ENCODE measurements around the gene DNAAF5.

Gene DNAAF5

DNA sequence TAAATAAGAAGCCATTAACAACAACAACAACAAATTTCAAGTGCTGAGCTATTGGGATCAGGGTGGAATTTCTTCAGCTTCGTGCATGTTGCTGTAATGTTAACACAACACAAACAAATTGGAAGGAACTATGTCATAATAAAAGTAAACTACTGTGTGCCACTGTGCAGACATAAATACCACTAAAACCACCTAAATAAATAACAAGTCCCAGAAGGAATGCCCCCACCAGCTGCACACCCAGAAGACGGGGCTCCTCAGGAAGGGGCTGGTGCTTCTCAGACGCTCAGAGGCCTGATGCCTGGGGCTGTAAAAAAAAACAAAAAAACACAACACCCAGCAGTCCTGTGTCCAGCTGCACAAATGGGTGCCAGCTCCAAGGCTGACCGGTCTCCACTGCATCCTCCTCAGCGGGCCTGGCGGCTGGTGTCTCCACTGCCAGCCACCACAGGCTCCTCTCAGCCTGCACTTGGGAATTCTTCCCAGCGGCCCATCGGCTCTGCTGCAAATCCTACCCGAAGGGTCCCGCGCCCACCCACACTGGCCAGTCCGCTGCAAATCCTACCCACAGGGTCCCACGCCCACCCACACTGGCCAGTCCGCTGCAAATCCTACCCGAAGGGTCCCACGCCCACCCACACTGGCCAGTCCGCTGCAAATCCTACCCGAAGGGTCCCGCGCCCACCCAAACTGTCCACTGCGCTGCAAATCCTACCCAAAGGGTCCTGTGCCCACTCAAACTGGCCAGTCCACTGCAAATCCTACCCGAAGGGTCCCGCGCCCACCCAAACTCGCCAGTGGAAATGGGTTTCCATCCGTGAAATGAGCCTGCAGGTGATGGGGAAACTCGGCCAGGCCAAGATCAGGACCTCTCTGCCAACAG, 35.8 kb upstream of the DNAAF5 start:
- Histone ChIP-seq H3K36me3 (peaks cover 16% of the 10 kb centered on the region; the same call in 1 of the 2 replicates), H4K20me1 (no peaks in the 10 kb centered on the region), H3K4me3 (peak overlapping the region; percentile 16; the same call in 1 of the 2 replicates), H3K4me1 (peaks cover 25% of the 10 kb centered on the region), H3K4me2 (peak overlapping the region; percentile 83), H3K9me3 (peaks cover 51% of the 10 kb centered on the region), H3K9ac (peak overlapping the region; percentile 13; the same call in 1 of the 2 replicates), H3K27ac (peak overlapping the region; percentile 36), H3K27me3 (no peaks in the 10 kb centered on the region)
- TF ChIP-seq Cebpa-rat (IDR thresholded peaks at IDR 0.05): no peak

DNA sequence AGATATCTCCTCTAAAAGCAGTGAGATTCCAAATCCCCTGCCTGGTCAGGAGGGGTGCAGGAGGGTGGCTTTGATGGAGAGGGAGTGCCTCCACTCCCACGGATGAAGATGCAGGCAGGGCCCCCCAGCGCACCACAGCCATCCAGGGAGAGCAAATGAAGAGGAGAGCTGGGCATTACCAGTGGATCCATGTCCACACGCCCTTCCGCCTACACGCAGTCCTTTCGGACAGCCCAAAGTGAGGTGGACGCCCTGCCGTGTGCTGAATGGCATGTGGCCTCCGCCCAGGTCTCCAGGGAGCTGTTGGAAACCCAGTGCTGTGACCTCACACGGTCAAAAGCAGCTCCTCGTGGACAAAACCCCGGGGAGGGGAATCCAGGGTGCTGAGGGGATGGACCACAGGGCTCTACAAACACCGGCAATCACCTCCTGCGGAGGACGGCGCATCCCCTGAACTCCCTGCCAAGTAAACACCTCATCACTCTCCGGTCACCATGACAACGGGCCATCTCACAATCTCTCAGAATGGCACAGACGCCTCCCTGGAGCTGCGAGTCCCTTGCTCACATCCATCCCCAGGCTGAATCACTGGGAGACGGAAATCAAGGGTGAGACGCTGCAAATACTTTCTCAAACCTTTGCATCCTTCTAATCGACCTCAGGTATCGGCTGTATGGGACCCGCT, 35.0 kb upstream of the DNAAF5 start:
- no peaks in the 10 kb centered on the region for H3K27me3 ChIP-seq
- H3K9ac ChIP-seq: no peak overlapping the region
- no peak overlapping the region for H3K4me3 ChIP-seq
- peaks cover 30% of the 10 kb centered on the region for H3K4me1 ChIP-seq
- peak overlapping the region; percentile 83 for H3K4me2 ChIP-seq
- no peak for TF ChIP-seq Cebpa-rat (IDR thresholded peaks at IDR 0.05)
- H3K36me3 ChIP-seq: peaks cover 16% of the 10 kb centered on the region; the same call in 1 of the 2 replicates
- peak overlapping the region; percentile 36; the same call in 1 of the 2 replicates for H3K27ac ChIP-seq
- H3K9me3 ChIP-seq: peaks cover 43% of the 10 kb centered on the region
- no peaks in the 10 kb centered on the region for H4K20me1 ChIP-seq

DNA sequence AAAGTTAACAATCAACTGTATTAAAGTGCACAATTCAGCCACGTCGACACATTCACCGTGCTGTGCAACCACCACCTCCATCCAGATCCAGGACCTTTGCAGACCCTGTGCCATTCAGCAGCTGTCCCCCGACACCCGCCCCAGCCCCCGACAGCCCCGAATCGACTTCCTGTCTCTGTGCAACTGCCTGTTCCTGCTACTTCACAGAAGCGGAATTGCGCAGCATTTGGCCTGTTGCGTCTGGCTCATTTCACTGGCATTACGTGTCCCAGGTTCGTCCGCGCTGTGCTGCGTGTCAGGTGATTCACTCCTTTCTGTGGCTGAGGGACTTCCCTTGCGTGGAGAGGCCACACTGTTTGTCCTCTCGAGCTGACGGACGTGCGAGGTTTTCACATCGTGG, 33.2 kb upstream of the DNAAF5 start:
- H3K9ac ChIP-seq: no peak overlapping the region
- TF ChIP-seq Cebpa-rat (IDR thresholded peaks at IDR 0.05): no peak
- H3K4me2 ChIP-seq: no peak overlapping the region
- no peaks in the 10 kb centered on the region for H4K20me1 ChIP-seq
- no peak overlapping the region for H3K4me3 ChIP-seq
- no peaks in the 10 kb centered on the region for H3K27me3 ChIP-seq
- H3K9me3 ChIP-seq: peaks cover 26% of the 10 kb centered on the region
- H3K4me1 ChIP-seq: peaks cover 43% of the 10 kb centered on the region
- no peak overlapping the region for H3K27ac ChIP-seq
- H3K36me3 ChIP-seq: peaks cover 8% of the 10 kb centered on the region; the same call in 1 of the 2 replicates

DNA sequence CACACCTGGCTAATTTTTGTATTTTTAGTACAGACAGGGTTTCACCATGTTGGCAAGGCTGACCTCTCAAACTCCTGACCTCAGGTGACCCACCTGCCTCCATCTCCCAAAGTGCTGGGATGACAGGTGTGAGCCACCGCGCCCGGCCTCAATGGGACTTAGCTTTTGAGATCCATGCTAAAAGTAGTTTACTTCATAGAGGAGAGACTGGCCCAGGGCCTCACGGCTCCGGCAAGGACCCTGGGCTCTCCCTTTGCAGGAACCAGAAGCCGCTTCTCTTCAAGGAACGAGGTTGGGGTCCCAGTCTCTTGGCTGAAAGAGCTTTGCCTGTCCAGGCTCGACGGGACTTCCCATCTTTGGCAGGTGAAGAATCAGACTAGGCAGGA, 30.1 kb upstream of the DNAAF5 start:
- Histone ChIP-seq H3K4me2 (peak overlapping the region; percentile 34; the same call in 1 of the 2 replicates), H3K36me3 (no peaks in the 10 kb centered on the region), H3K27me3 (no peaks in the 10 kb centered on the region), H3K4me1 (peaks cover 45% of the 10 kb centered on the region), H3K27ac (peak overlapping the region; percentile 58), H3K9me3 (peaks cover 9% of the 10 kb centered on the region; the same call in 1 of the 2 replicates), H3K9ac (no peak overlapping the region), H3K4me3 (no peak overlapping the region), H4K20me1 (no peaks in the 10 kb centered on the region)
- TF ChIP-seq Cebpa-rat (IDR thresholded peaks at IDR 0.05): no peak

DNA sequence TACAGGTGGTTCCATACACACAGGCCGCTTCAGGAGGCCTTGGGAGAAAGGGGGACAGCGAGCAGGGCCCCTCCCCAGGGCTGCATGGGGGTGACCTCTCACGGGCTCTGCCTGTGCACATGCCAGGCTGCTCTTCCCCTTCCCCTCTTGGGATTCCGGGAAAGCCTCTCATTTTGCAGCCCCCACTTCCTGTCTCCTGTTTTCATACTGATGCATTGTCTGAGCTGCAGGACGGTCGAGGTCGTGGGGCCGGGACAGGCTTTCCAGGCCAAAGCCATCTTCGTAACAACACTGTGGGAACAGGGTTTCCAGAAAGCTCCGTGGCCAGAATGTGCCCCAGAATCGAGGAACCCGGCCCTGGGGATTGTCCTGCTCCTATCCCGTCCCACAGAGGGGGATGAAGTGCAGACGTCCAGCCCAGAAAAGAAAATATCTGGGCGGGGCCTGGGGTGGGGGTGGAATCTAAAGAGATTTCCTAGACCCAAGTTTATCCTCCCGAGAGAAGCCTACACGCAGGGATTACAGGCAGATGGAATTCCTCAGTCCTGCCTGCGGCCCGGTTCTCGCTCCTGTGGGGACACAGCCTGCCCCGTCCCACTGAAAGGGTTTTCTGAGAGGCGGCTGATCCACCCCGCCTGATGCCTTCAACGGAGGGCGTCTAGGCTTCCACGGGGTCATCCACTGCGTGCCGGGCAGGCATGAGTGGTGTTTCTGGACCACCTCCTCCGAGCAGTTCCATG, 29.5 kb upstream of the DNAAF5 start:
- no peaks in the 10 kb centered on the region for H3K36me3 ChIP-seq
- peaks cover 41% of the 10 kb centered on the region for H3K4me1 ChIP-seq
- no peaks in the 10 kb centered on the region for H4K20me1 ChIP-seq
- no peak overlapping the region for H3K4me3 ChIP-seq
- H3K9ac ChIP-seq: no peak overlapping the region
- peak overlapping the region; percentile 58 for H3K27ac ChIP-seq
- TF ChIP-seq Cebpa-rat (IDR thresholded peaks at IDR 0.05): no peak
- peaks cover 6% of the 10 kb centered on the region; the same call in 1 of the 2 replicates for H3K9me3 ChIP-seq
- no peaks in the 10 kb centered on the region for H3K27me3 ChIP-seq
- H3K4me2 ChIP-seq: peak overlapping the region; percentile 34; the same call in 1 of the 2 replicates

DNA sequence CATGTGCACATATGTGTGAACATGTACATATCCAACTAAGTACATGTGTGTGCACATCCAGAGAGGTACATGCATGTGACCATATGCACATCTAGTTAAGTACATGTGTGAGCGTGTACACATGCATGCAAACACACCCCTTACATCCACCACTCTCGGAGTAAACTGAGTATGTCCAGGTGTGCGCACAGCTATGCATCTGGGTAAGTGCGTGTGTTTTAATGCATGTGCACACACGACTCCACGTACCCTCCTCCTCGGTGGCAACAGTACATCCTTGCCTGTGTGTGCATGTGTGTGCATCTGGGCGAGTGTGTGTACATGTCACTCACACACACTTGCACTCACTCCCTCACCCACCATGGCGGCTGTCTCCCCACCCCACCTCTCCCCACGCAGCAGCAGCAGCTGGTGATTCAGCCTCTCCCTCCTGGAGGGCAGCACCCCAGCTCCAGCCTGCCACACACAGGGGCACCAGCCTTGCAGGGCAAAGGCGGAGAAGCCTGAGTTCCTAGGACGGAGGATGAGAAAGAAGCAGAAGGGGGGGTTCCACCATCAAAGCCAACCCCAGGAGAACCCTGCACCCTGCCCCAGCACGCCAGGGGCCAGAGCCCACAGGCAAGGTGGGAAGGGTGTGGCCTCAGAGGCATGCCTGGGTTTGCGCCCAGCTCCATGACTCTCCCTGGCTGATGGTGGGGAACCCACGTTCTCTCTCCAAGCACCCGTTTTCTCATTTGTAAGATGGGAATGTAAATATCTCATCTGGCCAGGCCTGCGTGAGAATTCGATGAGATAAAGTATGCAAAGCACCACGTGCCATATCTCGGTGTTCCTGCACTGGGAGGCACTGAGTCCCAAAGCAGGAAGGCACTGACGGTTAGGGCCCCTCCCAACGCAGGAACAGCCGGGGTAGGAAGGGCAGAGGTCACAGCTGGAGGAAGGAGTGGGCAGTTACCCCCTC, 27.7 kb upstream of the DNAAF5 start:
- peak overlapping the region; percentile 79 for H3K27ac ChIP-seq

DNA sequence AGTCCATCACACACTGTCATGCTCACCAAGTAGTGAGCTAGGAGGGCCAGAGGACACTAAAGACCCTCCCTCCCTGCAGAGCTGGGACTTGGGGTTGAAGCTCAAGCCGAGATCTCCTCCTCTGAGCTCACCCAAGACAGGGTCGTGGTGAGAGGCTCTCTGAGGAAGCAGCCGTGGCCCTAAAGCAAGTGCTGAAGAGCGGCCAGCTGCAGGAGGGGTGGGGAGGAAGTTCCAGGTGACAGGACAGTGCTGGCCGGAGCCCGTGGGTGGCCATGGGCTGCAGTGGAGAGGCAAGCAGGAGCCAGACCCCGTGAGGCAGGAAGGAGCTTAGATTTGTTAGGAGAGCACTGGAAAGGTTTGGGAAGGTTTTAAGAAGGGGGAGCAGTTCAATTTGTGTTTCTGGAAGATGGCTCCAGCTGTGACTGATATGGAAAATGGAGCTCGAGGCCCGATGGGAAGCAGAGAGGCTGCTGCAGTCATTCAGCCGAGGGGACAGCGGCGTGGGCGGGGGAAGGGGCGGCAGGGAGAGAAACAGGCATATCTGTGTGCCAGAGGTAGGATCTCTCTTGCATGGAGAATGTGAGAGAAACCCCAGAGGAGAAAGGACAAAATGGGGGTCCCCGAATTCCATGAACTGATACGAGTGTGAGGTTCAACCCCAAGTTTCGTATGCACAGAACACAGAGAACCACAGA, 26.9 kb upstream of the DNAAF5 start:
- Histone ChIP-seq H3K36me3 (peaks cover 6% of the 10 kb centered on the region; the same call in 1 of the 2 replicates), H3K9ac (no peak overlapping the region), H3K27ac (peak overlapping the region; percentile 79), H3K9me3 (peaks cover 18% of the 10 kb centered on the region), H3K4me2 (peak overlapping the region; percentile 85), H3K4me3 (peak overlapping the region; percentile 19; the same call in 1 of the 2 replicates), H3K27me3 (no peaks in the 10 kb centered on the region), H4K20me1 (no peaks in the 10 kb centered on the region), H3K4me1 (peaks cover 41% of the 10 kb centered on the region)
- TF ChIP-seq Cebpa-rat (IDR thresholded peaks at IDR 0.05): no peak

More for the DNA sequence above, 27.7 kb upstream of the DNAAF5 start:
- Histone ChIP-seq H3K4me3 (peak overlapping the region; percentile 19; the same call in 1 of the 2 replicates), H3K4me1 (peaks cover 41% of the 10 kb centered on the region), H3K4me2 (peak overlapping the region; percentile 85), H3K9ac (no peak overlapping the region), H3K27me3 (no peaks in the 10 kb centered on the region), H3K9me3 (peaks cover 18% of the 10 kb centered on the region), H3K36me3 (peaks cover 6% of the 10 kb centered on the region; the same call in 1 of the 2 replicates), H4K20me1 (no peaks in the 10 kb centered on the region)
- TF ChIP-seq Cebpa-rat (IDR thresholded peaks at IDR 0.05): no peak

DNA sequence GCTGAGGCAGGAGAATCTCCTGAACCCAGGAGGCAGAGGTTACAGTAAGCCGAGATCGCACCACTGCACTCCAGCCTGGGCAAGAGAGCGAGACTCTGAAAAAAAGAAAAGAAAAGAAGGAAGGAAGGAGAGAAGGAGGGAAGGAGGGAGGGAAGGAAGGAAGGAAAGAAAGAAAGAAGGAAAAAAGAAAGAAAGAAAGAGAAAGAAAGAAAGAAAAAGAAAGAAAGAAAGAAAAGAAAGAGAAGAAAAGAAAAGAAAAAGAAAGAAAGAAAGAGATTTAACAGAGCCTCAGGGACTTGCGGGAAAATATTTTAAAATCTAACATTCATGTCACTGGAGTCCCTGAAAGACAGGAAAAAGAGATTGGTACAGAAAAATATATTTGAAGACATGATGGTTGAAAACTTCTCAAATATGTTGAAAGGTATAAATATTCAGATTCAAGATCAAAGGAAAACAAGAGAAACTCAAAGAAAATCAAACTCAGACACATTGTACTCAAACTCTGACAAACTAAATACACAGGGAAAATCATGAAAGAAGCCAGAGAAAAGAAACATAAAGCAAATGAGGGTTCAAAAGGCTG, 25.3 kb upstream of the DNAAF5 start:
- Histone ChIP-seq H3K36me3 (peaks cover 6% of the 10 kb centered on the region; the same call in 1 of the 2 replicates), H3K4me2 (no peak overlapping the region), H3K9ac (no peak overlapping the region), H3K4me1 (peaks cover 39% of the 10 kb centered on the region), H3K27me3 (no peaks in the 10 kb centered on the region), H3K9me3 (peaks cover 14% of the 10 kb centered on the region), H3K4me3 (no peak overlapping the region), H4K20me1 (no peaks in the 10 kb centered on the region), H3K27ac (no peak overlapping the region)
- TF ChIP-seq Cebpa-rat (IDR thresholded peaks at IDR 0.05): no peak
